Stimulated activated CD4-positive, alpha-beta T cell treated with anti-CD3 and anti-CD28 coated beads, Interleukin-1b, Interleukin-23, amount 100 ng/mL, for 24 hours (primary cell): ENCODE measurements around the gene EXOC3L1.

Experiments used
- DNase-seq, 4 experiments: peaks; one replicate each; pipeline ENCODE4 v3.0.0-alpha.2; 2020; ENCODE audit warnings: low read depth in 4 of 4, low spot score in 1 of 4

EXOC3L1 gene, protein sequence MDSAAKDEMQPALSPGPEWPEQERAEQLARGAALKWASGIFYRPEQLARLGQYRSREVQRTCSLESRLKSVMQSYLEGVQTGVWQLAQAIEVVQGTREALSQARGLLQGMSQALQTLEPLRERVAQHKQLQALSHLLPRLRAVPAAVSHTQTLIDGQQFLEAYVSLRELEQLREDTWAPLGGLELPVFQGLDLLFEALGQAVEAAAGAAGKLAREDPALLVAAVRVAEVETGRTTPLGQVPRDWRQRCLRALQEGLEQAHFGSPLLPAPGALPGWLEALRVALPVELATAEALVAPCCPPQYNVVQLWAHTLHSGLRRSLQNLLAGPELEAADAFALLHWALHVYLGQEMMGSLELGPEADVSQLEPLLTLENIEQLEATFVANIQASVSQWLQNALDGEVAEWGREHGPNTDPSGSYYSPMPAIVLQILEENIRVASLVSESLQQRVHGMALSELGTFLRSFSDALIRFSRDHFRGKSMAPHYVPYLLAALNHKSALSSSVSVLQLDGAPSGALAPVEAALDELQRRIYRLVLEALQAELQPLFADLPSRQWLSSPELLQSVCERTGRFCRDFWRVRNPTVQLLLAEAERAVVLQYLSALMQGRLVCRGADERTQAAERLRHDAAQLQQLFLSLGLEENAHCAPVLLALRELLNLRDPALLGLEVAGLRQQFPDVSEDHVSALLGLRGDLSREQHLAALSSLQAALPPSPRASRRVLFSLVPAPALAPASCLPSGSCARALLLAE

DNA sequence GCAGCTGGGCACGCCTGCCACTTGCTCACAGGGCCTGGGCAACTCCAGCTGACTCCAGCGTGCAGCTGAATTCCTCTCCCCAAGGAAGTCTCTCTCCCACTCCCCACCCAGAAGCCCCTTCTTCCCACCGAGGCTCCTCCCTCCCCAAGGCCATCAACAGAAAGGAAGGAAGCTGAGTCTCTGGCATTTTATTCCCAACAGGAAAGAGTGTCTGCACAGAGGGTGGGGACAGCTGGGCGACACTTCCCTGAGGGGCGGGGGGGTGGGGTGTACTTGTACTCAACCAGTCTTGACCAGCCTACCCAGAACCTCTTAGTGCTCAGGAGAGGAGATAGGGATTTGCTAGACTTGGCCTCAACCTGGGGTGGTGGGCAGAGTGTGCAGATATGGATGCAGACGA lies at the start of gene EXOC3L1:
TSS of gene EXOC3L1 (minus strand) at position 96 of the 400 bp plus-strand sequence. CDS start 460 bp downstream, outside the sequence.
- no peak for DNase-seq

DNA sequence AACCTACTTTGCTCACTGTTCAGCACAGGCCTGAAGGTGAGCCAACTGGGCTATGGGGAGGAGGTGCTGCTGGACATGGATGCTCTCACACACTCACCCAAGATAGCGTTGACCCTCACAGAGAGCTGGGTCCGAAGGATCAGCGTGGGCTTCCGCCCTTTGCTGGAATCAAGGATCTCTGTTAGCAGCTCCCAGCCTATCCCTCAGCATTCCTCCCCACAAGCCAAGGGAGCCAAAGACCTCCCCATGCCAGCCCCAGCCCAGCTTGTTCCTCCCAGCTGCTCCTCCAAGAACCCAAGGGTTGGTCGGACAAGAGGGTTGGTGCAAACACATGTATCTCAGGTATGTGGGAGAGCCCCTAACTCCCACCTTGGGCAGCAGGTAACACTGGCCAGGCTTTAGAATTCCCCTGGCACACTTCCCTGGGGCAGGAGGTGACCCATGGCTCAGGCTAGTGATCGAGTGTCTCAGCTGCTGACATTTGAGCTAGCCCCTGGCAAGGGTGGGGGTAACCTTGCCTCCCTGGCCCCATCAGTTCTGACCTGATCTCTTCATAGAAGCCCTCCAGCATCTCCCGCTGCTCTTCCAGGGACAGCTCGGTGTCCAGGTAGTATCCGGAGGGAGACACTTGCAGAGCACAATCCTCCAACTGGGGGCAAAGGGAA lies 49.0 kb upstream of the EXOC3L1 start:
- no peak for DNase-seq

DNA sequence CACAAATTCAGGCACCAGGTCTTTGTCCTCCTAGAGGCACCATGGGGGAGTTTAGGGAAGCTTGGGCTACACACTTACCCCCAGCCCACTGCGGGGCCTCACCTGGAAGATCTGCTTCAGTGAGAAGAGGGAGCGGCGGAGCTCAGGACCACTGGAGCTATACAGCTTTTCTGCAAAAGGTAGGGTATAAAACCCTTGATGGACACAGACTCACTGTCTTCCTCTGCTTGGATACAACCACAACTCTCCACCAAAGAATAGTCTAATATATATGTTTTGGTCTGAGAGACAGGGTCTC lies 48.3 kb upstream of the EXOC3L1 start:
- no peak for DNase-seq

DNA sequence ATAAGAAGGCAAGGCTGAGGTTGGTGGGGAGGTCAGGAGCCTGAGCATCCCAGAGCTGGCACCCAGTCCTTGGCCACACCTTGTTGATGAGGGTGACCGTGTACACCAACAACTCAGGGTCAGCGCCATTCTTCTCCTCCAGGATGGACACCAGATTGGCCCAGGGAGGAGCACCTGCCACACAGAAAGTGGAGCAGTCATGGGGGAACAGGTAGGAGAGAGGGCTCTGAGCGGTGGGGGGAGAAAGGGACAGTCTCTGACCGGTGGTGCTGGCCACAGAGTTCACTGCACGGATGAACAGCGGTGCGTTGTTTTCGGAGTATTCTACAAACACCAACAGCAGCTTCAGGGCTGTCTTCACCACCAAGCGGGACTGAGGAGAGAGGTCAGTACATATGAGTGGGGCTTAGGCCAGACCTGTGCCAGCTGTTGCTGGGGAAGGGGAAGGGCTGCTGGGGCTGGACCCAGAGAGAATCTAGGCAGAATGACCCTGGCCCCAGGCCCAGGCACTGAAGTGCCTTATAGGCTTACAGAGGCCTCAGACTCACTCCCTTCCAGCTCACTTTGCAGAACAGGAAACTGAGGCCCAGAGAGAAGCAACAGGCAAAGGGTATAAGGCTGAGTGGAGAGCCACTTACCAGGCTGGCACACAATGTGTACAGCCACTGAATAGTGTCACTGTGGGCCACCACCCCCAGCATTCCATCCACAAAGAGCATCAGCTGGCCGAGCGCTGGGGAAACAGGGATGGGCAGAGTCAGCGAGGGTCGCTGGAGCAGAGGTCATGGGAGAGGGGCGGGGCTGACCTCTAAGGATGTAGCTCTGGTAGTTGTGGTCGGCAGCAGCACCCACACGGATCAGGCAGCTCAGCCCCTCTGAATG lies 47.7 kb upstream of the EXOC3L1 start:
- no peak for DNase-seq

DNA sequence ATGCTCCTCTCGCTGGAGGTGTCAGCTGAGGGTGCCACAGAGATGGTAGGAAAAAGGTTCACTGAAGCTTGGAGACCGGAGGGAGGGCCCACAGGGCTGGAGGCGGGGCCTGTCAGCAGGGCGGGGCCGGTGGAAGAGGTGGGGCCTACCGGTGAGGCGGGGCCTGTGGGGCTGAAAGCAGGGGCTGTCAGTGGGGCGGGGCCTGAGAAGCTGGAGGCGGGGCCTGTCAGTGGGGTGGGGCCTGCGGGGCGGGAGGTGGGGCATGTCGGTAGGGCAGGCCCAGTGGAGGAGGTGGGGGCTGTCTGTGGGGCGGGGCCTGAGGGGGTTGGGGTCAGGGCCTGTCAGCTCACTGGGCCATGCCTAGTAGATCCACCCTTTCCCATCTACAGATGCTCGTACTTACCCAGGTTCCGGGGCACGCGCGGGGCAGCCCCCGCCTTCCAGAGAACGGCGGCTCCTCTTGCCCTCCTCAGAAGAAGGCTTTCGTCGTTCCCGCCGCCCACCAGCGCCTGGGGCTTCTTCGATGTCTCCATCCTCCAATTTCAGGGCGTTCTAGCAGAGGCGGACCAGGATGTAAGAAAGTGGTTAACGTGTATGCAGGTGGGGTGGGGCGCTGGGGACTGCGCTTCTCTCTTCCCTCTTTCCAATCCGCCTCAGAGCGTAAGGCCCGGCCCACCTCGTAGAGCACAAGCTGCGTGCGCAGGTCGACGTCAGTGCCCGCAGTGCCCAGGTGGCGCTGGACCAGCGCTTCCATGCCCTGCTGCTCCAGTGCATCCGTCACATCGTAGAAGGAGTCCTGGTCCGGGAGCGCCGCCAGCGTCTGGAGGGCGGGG lies 46.8 kb upstream of the EXOC3L1 start:
- peak; percentile 50 to 75 (median 70) for DNase-seq

DNA sequence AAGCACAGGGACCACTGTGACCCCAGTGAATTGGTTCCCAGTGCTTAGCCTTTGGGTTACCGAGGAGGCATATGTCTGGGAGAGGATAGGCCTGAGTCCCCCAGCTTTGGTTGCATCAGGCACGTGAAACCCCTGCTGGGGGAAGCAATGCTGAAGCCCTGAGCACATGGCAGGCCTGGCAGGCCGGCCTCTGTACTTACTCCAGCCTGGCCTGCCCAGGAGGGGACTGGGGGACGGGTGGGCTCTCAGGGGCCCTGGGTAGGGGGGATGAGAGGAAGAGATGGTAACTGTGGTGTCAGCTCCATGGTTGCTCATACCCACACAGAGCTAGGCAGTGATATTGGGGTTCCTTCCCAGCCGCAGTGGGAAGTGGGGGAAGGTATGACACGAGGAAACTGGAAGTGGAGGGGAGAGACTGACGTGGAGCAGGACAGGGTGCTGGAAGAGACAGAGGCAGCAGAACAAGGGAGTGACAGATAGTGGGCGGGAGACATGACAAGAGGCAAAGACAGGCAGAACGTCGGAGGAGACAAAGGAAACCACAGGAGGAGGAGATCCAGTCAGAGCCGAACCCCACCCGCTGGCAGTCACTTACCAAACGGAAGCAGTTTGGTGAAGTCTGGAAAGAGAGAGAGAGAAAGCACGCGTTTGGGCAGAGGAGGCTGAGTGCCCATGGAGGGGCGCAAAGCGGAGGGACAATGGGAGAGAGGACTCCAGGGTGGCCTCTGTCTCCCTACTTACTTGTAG lies 46.1 kb upstream of the EXOC3L1 start:
- no peak for DNase-seq

DNA sequence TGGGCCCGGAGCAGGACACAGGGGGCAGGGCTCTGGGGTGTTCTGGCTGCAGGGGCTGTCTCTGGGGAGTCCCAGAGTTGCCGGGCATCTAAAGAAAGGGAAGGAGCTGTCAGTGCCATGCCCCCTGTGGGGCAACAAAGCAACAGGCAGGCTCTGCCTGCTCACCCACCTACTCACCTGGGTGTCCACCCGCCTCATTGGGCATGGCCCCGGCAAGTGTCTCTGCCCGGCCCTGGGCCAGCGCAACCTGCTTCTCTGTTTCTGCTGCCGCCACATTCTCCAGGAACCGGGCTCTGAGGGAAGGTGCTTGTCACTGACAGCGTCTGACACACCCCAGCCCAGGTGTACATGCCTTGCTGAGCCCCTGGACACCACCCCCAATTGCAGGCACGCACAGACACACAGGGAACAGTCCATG lies 44.3 kb upstream of the EXOC3L1 start:
- no peak for DNase-seq

DNA sequence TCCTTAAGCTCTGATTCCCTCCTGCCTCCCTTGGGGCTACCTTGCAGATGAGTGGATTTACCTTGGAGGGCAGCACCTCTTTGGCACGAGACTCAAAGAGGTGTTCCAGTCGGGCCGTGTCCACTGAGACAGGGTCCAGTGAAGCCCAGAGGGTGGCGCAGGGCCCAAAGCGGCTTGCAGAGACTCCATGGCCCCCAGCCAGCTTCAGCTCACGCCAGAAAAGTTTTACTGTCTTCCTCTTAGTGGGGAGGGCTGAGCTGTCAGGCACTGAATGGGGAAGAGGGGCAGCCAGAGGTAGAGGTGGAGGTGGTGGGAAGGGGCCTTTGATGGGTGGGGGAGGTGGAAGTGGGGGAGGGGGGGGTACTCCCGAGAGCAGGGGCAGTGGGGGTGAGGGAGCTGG lies 43.7 kb upstream of the EXOC3L1 start:
- DNase-seq = no peak

DNA sequence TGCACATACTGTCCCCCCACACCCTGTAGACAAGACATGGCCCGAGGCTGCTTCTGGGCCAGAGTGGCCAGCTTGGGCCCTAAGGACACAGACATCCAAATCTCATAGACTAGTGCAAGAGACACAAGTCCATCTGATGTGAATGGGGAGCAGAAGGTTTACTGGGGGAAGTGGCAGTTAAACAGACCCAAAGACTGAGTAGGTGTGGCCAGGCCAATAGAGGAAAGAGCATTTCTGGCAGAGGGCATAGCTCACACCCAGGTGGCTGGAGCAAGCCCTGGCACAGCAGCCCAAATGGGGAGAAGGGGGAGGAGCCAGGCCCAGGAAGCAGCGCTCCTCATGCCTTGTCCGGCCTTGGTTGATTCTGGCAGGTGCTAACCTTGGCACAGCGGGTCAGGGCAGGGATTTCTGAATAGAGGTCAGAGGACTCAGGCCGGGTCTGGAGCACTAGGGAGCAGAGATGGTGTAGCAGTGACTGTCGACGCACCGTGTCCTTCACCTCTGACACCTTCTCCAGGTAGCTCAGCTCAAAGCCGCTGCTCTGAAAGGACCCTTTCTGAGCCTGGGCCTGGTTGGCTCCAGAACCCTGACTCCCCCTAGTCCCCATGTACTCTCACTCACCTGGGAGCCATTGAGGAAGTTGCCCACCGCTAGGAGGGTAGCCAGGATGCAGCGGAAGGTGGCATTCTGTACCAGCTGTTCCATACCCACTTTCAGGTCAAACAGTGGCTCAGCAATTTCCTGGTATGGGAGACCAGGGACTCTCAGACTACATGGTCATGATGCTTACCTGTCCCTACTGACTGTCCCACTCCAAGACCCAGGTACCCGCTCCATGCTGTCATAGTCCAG lies 41.1 kb upstream of the EXOC3L1 start:
- no peak for DNase-seq

DNA sequence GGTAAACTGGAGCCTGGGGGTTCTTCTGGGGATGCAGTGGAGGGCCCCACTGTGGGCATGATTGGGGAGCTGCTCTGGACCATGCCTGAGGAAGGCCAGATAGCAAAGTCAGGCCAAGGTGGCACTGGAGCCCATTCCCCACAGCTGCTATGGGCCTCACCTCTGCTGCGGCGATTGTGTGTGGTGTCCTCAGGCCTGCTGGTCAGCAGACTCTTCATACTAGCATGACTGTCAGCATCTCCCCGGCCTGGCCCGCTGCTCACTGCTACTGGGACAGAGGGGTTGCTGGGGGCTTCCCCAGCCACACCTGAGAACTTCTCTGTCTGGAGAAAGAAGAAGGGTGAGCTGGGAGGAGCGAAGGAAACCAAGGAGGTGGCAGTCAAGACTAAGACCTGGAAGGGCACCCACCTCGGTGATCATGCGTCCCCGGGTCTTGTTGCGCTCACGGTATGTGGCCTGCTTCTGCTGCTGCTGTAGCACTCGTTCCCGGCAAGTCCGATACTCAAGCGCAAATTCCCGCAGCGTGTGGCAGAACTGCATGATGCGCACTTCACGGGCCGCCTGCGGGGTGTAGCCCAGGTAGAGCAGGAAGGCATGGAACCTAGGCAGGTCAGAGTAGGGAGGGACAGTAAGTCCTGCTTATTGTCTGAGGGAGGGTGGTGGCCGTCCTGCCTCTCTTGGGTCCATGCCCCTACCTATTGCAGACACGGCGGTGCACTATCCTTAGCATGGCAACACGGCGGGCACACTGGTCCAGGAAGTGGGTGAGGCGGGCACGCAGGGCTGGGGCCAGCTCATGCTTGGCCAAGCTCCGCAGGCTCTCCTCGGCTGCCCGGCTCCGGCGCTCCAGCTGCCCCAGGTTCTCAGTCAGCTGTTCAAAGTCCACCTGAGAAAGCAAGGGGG lies 40.2 kb upstream of the EXOC3L1 start:
- DNase-seq = no peak

DNA sequence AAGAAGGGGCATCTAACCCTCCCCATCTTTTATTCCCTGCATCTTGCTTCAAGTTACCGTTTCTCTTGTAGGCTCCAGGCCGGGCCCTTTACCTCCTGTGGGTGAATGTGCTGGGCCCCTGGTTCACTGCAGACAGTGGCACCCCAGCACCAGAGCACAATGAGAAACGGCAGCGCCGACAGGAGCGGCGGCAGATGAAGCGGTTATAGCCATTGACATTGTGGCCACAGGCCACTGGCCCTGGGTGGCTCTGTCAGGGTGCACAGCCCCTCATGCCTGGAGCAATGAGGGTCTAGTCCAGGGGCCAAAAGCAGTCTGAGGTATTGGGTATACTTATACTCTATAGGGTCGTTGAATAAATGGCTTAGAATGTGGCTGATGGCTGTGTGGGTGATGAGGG lies 39.0 kb upstream of the EXOC3L1 start:
- DNase-seq = no peak

DNA sequence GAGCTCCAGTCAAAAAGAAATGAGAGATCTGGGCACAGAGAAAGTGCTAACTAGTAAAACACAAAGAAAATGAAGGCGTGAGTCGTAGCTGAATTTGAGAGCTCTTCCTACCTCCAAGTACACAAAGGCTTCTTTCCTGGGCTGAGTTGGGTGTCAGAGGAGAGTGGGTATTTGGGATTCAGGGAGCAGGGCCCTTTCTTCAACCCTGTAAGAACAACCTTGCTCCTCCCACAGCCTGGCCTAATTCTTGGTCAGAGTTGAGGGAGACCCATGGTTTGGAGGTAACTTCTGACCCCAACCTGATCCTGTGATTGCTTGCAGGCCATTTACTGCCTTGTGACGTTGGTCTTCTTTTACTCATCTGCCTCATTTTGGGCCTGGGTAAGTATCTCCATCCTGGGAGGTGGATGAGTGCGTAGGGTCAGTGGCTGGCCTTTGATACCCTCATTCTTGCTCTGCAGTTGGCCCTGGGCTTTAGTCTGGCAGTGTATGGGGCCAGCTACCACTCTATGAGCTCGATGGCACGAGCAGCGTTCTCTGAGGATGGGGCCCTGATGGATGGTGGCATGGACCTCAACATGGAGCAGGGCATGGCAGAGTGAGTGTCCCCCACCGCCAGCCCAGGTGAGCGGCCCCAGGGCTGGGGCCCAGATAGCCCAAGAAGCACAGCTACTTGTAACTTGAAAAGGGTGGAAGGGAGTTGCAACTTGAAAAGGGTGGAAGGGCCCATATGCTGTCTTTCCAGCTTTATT lies 38.3 kb upstream of the EXOC3L1 start:
- DNase-seq = no peak

DNA sequence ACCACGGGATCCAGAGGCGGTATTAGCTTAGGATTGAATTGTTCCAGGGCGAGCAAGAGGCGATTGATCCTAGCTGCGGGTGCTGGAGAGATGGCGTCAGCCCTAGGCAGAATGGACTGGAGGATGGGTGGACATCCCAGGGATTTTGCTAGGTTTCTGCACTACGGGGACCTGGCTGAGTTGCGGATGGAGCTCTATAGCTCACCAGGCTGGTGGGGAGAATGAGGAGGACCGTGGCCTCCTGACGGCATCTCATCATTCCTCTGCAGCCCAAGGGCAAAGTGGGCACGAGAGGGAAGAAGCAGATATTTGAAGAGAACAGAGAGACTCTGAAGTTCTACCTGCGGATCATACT lies 37.6 kb upstream of the EXOC3L1 start:
- no peak for DNase-seq

DNA sequence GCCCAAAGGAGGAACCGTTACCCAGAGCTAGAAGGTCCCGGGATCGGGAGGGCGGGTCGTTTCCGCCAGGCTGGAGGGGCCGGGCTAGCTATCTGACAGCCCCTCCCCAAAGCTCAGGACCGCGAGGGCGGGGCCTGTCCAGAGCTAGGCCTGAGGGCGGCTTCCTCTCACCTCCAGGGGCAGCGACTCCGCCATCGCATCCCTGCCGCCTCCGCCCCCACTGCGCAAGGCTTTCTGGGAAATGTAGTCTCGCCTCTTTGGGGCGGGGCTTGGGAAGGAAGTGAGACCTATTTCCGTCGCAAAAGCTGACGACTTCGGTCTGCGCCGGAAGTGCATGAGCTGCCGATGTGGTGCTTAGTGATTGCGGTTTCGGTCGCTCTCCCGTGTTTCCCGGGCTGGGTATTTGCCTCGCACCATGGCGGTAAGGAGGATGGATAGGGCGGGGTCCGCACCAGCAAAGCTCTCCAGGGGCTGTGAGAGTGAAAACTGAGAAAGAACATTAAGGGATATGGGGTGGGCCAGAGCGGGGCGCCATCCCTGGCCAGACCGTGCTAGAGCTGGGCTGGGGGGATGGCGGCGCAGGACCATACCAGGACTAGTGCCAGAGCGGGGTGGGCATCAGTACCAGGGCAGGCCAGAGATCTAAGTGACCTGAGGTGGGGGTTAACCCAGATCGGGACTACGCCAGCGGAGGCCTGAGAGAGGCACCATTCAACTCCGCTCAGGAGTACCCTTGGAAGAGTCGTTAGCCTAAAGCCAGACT lies 37.0 kb upstream of the EXOC3L1 start, which contains the start of gene TMEM208:
TSS of gene TMEM208 (plus strand) at position 327 of the 763 bp plus-strand sequence. CDS start at position 416, 89 bp downstream.
- peak; percentile 92 to 98 (median 97) for DNase-seq

DNA sequence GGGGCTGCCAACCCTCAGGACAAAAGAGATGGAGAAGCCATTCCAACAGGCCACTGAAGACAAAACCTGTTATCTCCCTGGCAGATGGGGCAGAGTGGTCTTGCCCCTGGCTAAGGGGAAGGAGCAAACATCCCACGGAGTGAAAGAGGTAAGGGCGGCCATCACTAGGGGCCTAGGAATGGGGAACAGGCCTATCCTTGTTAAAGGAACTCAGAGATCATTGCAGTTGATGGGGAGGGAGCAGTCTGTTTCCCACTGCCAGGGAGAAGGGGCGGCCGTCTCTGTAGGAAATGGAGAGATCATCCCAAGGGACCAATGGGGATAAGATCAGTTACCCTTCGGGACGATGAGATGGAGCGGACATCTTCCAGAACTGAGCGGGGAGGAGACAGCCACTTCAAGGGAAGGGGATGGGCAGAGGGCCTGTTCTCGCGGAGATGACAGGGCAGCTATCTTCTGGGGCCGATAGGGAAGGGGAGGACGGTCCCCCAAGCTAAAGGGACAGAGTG lies 36.4 kb upstream of the EXOC3L1 start:
- DNase-seq = no peak

DNA sequence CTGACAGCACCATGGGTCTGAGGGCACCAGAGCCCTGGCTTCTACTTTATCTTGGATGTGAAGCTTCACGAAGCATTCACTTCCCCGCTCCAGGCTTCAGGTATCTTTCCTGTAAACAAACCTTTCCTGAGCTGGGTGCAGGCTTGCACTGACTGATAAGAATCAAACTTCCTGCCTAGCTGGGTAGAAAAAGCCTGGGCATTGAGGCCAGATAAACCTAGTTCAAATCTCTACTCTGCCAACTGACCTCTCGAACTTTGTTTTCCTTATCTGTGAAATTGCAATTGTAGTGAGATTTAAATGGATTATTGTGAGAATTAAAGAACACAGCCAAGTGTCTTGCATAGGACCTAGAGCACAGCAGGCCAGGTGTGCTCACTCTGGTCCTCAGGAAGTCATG lies 34.1 kb upstream of the EXOC3L1 start:
- DNase-seq = no peak
